DND-41 (cell line): ENCODE results near the gene ANKRD6.

Source experiments
- CTCF ChIP-seq: IDR thresholded peaks from 2 replicates; pipeline ENCODE4 v1.5.1; 2012; ENCODE audit warnings: borderline replicate concordance, low read length, moderate library complexity, mild to moderate bottlenecking; ENCODE audit not compliant: poor library complexity, severe bottlenecking; ENCODE audit errors: extremely low read depth
- EZH2 ChIP-seq: IDR thresholded peaks from 3 replicates; pipeline ENCODE4 v1.6.1; 2012; ENCODE audit warnings: borderline replicate concordance, low read depth, mild to moderate bottlenecking, moderate library complexity, low read length, inconsistent platforms; ENCODE audit not compliant: severe bottlenecking

- TF ChIP-seq CTCF (no peak), EZH2 (no peak)
Observed at GRCh38 chr6:89487864-89488263, 54.9 kb downstream of the ANKRD6 start.
